ENCODE results near the gene CIB1.

CIB1 gene

DNA sequence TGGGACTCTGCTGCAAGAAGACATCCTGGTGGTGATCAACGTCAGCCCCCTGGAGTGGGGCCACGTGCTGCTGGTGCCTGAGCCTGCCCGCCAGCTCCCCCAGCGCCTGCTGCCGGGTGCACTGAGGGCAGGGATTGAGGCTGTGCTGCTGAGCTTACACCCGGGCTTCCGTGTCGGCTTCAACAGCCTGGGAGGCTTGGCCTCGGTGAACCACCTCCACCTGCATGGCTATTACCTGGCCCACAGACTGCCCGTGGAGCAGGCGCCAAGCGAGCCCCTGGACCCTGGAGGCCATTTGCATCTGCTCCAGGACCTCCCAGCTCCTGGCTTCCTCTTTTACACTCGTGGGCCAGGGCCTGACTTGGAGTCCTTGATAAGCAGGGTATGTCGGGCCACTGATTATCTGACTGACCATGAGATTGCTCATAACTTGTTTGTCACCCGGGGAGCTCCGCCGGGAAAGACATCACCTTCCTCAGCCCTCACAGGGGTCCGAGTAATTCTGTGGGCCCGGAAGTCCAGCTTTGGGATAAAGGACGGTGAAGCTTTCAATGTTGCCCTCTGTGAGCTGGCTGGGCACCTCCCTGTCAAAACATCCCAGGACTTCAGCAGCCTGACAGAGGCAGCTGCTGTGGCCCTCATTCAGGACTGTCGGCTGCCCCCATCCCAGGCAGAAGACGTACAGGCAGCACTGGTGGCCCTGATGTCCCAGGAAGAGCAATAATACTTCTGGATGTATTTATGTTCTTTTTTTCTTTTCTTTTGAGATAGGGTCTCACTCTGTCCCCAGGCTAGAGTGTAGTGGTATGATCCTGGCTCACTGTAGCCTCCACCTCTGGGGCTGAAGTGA lies 7.8 kb upstream of the CIB1 start:
- in situ Hi-C loops (cut with HindIII; ENCODE audit: low sequenced_read_pairs) = no loop called here

DNA sequence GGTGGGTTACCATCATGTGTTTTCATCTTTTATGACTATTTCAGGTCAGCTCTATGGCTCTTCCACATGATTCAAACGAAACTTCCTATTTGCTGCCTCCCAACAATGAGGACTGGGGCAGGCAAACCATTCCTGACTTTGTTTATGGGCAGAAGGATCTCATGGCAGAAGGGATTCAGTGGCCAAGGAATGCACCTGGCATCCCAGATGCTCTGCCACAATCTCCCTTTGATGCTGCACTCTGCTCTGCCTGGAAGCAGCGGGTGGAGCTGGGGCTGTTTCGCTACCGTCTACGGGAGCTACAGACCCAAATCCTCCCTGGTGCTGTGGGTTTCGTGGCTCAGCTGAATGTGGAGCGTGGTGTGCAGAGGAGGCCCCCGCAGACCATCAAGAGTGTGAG lies 7.1 kb upstream of the CIB1 start:
- in situ Hi-C loops (cut with HindIII; ENCODE audit: low sequenced_read_pairs) = no loop called here

DNA sequence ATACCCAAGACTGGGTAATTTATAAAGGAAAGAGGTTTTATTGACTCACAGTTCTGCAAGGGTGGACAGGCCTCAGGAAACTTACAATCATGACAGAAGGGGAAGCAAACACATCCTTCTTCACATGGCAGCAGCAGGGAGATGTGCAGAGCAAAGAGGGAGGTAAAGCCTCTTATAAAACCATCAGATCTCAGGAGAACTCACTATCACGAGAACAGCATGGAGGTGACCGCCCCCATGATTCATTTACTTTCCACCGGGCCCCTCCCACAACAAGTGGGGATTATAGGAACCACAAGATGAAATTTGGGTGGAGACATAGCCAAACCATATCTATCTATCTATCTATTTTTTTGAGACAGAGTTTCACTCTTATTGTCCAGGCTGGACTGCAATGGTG lies 5.6 kb upstream of the CIB1 start:
- in situ Hi-C loops (cut with HindIII; ENCODE audit: low sequenced_read_pairs) = no loop called here

DNA sequence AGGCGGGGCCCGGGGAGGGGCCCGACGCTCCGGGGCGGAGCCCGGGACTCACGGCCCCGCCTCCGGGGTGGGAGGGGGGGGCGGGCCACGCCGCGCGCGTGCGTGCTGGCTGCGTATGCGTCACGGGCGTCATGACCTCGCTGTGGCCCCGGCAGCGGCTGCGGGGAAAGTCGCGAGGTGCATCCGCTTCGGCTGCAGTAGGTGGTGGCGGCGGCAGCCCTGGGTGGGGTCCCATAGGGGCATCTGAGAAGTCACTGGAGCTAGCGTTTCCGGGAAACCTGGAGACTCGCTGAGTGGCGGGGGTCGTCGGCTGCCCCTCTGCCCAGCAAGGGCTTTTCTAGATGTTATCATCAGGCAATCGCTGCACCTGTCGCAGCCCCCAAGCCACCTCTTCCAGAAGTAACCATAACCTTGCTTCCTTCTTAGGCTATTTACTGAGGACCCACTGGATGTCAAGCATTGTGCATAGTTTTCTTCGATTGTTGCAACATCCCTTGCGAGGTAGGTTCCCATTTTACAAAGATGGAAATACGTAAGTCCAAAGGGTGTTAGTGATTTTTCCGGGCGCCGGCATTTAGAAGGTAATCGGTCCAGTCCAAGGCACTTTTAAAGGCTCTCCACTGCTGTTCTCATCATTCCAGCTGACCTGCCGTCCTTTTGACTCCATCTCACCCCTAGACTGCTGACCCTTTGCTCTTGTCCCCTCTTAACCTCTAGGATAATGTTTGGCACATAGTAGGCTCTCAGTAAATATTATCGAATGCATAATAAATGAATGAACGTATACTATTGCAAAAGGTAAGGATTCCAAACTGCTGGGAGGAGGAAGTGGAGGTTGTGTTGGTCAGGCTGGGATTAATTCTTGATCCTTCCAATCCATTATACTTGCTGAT lies 601 bp upstream of the CIB1 start, which contains the start of gene GDPGP1:
Gene GDPGP1, plus strand, starts transcription at position 114 of the 893 bp plus-strand sequence. CDS start 6,700 bp downstream, outside the sequence.
- in situ Hi-C loops (cut with HindIII; ENCODE audit: low sequenced_read_pairs) = no loop called here

DNA sequence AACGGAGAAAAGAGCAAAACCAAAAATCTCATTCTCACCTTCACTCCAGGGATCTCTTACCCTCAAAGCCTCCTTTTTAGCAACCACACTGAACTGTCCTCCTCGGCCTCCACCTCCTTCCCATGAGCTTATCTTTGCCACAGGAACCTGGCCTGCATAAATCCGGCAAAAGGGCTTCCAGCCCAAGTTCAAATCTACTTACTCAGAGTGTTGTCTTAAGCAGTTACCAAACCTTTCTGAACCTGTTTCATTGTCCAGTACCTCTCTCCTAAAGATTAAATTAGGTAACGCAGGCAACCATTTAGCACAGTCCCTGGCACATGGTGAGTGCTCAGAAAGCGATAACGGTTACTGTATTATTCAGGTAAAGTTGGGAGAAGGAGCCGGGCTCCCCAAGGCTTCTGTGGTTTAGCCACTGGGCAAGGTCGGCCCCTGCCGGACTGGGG lies 777 bp downstream of the CIB1 start:
- in situ Hi-C loops (cut with HindIII; ENCODE audit: low sequenced_read_pairs) = no loop called here

DNA sequence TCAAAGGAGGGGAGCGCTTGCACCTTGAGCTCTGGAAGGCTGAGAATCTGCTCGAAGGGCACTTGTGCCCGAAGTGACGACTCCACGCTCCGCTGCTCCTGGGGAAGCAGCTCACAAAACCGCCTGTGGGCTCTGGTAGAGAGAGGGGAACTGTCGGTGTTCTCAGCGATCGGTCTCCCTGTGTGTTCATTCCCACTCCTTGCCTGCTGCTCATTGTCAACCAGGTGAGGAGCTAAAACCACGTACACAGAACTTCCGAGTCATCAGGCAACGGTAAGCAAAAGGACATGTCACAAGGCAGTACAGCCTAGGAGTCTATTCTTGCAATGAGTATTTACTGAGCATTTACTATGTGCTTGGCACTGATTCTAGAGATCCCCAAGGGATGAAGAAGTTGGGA lies 1.5 kb downstream of the CIB1 start:
- in situ Hi-C loops (cut with HindIII; ENCODE audit: low sequenced_read_pairs) = no loop called here

DNA sequence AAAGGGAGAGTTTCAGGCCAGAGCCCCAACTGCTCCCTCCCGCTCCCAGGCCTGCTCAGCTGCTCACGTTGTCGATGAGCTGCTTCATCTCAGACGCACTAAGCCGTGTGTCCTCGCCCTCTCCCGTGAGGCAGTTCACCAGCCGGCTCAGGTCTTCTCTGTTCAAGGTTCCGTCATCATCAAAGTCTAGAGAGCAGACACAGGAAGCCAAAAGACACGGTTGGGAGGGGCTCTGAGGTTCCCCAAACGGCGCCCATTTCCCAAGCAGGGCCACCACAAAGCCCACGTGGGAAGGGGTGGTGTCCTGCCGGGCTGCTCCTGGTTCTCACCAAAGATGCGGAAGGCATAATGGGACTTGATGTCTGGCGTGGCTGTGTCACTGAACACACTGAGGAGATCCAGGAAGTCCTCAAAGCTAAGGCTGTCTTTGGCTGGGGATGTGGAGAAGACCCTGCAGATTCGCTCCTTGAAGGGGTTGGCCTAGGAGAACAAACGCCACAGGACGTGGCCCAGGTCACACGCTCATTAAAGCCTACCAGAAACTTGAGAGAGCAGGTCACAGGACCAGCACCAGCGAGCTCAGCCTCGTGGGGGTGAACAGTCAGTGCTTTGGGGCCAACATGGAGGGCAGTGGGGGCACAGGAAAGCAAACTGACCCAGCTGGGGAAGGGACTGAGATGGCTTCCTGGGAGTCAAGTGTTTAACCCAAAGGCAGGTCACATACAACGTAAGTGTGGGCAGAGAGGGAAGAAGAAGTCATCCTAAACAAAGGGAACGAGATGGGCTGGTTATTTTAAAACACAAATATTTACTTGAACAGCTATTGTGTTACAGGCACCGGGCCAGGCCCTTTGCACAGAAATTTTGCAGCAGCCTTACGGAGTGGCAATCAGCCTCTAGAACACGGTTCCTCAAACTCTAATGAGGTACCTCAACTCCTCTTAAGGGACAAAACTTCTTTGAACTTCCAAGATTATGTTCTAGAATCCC lies 2.4 kb downstream of the CIB1 start:
- in situ Hi-C loops (cut with HindIII; ENCODE audit: low sequenced_read_pairs) = no loop called here

DNA sequence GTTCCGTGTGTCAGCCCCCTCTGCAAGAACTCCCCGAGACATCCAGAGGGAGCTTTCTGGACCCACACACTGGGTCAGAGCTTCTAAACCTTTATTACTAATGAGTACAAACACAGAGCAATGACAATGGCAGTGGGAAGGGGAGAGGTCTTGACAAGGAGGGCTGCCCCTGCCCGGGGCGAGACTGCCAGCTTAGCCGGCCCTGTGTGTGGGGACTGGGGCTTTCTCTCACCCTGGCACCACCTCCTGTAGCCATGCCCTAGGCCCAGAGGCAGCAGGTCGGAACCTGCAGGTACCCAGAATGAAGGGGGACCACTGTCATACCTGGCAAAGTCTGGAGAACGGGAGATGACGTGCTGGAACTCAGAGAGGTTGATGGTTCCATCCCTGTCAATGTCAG lies 3.1 kb downstream of the CIB1 start:
- in situ Hi-C loops (cut with HindIII; ENCODE audit: low sequenced_read_pairs) = no loop called here

DNA sequence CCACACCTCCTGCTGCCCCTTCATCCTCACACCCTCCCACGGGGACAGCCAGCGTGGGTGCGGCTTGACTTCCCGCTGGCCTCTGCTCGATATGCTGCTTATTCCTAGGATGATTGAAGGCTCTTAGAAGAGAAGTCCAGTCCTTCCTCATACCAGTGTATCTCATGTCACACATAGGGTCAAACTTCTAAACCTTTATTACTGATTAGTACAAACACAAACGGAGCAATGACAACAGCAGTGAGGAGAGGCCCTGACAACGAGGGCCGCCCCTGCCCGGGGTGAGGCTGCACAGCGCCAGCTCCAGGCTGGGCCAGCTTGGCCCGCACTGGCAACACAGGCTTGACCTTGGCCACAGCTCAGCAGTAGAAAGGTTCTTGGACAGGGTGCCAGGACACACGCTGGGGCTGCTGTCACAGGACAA lies 3.7 kb downstream of the CIB1 start:
- in situ Hi-C loops (cut with HindIII; ENCODE audit: low sequenced_read_pairs) = no loop called here

DNA sequence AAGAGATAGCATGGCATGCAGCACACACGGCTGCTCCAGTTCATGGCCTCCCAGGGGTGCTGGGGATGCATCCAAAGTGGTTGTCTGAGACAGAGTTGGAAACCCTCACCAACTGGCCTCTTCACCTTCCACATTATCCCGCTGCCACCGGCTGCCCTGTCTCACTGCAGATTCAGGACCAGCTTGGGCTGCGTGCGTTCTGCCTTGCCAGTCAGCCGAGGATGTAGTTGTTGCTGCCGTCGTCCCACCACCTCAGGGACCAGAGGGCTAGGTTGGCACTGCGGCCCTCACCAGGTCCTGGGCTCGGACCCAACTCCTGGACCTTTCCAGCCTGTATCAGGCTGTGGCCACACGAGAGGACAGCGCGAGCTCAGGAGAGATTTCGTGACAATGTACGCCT lies 4.8 kb downstream of the CIB1 start:
- in situ Hi-C loops (cut with HindIII; ENCODE audit: low sequenced_read_pairs) = no loop called here

DNA sequence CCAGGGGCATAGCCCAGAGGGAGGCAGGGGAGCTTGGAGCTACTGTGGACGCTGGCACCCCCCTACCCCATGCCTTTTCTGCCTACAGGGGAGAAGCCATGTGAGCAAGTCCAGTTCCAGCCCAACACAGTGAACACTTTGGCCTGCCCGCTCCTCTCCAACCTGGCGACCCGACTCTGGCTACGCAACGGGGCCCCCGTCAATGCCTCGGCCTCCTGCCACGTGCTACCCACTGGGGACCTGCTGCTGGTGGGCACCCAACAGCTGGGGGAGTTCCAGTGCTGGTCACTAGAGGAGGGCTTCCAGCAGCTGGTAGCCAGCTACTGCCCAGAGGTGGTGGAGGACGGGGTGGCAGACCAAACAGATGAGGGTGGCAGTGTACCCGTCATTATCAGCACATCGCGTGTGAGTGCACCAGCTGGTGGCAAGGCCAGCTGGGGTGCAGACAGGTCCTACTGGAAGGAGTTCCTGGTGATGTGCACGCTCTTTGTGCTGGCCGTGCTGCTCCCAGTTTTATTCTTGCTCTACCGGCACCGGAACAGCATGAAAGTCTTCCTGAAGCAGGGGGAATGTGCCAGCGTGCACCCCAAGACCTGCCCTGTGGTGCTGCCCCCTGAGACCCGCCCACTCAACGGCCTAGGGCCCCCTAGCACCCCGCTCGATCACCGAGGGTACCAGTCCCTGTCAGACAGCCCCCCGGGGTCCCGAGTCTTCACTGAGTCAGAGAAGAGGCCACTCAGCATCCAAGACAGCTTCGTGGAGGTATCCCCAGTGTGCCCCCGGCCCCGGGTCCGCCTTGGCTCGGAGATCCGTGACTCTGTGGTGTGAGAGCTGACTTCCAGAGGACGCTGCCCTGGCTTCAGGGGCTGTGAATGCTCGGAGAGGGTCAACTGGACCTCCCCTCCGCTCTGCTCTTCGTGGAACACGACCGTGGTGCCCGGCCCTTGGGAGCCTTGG lies 5.6 kb downstream of the CIB1 start:
- in situ Hi-C loops (cut with HindIII; ENCODE audit: low sequenced_read_pairs) = no loop called here

DNA sequence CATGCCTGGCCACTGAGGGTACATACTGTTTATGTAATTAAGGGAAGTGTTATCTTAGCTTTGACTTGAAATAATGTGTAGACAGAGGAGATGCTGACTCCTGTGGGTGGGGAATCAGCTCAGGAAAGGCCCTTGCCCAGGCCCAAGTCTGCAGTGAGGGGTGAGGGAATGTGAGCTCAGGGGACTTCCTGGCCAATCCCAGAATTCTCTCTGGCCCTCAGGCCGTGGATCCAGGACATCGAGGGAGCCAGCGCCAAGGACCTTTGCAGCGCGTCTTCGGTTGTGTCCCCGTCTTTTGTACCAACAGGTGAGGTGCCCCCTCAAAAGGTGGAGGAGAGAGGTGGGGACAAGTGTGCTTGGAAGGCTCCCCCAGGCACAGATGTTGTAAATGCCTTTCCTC lies 6.4 kb downstream of the CIB1 start:
- in situ Hi-C loops (cut with HindIII; ENCODE audit: low sequenced_read_pairs) = no loop called here

DNA sequence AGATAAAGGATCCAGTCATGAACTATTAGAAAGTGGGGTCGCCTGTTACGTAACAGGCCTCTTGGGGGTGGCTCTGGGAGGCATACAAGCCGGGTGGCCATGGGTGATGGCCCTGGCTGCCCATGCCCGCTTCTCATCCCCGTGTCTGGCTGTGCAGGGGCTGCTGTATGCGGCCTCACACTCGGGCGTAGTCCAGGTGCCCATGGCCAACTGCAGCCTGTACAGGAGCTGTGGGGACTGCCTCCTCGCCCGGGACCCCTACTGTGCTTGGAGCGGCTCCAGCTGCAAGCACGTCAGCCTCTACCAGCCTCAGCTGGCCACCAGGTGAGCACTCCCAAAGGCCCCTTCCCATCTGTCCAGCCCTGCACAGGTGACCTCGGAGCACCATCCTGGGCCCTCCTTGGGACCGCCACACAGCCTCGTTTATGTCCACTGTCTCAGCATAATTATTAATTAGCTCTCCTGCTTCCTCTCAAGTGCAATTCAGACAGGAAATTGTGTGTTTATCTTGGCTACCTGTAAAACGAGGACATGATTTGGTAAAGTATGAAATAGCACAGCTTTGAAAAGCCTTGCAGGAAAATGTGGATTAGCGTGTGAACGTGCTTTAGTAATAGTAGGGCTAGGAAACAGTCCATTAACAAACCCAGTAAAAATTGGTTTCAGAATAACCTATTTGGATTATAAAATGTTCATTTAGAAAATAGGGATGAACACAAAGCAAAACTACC lies 8.1 kb downstream of the CIB1 start:
- in situ Hi-C loops (cut with HindIII; ENCODE audit: low sequenced_read_pairs) = no loop called here

DNA sequence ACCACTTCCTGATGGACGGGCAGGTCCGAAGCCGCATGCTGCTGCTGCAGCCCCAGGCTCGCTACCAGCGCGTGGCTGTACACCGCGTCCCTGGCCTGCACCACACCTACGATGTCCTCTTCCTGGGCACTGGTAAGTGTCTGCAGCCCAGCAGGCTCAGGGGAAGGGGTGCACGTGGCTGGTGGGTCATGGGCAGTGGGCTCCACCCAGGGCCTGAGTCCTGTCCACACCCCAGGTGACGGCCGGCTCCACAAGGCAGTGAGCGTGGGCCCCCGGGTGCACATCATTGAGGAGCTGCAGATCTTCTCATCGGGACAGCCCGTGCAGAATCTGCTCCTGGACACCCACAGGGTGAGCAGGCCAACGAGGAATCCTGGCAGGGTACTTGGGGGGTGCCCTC lies 8.7 kb downstream of the CIB1 start:
- in situ Hi-C loops (cut with HindIII; ENCODE audit: low sequenced_read_pairs) = no loop called here

DNA sequence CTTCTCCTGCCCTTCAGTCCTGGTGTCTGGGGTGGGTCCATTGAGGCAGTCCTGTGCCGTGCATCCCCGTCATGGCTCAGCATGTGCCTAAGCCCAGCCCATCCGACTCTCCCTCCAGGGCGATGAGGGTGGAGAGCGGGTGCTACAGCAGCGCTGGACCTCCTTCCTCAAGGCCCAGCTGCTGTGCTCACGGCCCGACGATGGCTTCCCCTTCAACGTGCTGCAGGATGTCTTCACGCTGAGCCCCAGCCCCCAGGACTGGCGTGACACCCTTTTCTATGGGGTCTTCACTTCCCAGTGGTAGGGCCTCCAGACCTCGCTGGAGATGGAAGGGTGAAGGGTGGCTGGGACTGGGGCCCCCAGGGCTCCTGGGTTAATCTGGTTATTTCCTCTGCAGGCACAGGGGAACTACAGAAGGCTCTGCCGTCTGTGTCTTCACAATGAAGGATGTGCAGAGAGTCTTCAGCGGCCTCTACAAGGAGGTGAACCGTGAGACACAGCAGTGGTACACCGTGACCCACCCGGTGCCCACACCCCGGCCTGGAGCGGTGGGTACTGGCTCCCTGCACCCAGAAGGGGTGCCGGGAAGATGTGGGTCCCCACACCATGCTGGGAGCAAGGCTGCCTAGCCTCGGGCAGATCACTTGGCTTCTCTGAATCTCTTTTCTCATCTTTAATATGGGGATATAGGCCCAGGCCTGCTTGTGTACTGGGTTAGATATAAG lies 10.1 kb downstream of the CIB1 start:
- in situ Hi-C loops (cut with HindIII; ENCODE audit: low sequenced_read_pairs) = no loop called here

DNA sequence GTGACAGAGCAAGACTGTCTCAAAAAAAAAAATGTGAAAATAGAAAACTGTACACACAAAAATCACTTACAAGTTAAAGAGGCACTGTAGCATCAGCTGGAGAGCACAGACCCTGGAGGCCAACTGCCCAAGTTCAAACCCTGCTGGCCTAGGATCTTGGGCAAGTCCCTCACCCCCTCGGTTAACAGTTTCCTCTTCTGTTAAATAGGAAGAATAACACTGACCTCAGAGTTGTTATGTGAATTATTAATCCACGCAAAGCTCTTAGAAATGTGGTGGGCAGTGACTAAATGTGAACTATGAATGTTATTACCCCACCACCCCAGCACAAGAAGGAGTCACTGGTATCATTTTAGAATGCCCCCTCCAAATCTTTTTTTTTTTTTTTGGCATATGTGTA lies 11.2 kb downstream of the CIB1 start:
- in situ Hi-C loops (cut with HindIII; ENCODE audit: low sequenced_read_pairs) = no loop called here

DNA sequence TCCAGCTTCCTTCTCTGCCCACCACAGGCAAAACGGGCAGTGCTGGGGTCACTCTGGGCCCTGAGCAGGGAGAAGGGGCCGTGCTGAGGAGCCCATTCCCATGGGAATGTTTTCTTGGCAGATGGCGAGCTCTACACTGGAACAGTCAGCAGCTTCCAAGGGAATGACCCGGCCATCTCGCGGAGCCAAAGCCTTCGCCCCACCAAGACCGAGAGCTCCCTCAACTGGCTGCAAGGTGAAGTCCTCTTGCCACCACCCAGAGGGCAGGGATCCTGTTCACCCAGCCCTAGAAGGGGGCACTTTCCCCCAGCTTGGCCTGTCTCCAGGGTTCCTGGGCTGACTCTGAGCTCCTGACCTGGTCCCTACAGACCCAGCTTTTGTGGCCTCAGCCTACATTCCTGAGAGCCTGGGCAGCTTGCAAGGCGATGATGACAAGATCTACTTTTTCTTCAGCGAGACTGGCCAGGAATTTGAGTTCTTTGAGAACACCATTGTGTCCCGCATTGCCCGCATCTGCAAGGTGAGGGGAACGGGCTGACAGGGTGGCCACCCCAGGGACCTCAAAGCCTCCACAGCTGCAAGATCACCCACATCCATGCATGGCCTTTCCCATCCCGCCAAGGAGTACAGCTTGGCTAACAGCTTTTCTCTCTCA lies 12.4 kb downstream of the CIB1 start:
- in situ Hi-C loops (cut with HindIII; ENCODE audit: low sequenced_read_pairs) = no loop called here
